WTC11 (cell line): ENCODE data around the gene BMP2K. TPM values are rescaled to one million over a fixed set of nuclear protein-coding genes. Genes with fewer than 3 reads are reported as not detected.

Source experiments
- ATAC-seq: fragments of 200-7000 bp; cut with Tn5 transposase; 2 replicates; pipeline ENCODE4 v1.10.0; 2021; ENCODE audit warnings: mild to moderate bottlenecking, moderate library complexity
- CTCF ChIA-PET: fragments of 300-600 bp; sonication (Branson Sonifier 250); formaldehyde crosslinking; loops from one replicate; lab custom pipeline; 2021; ENCODE audit warnings: antibody characterized with exemption; lab: Charles Lee
- POLR2A ChIA-PET: fragments of 350-600 bp; sonication (Branson Sonifier 250); formaldehyde crosslinking; loops from one replicate; lab custom pipeline; 2021; ENCODE audit warnings: antibody characterized with exemption; lab: Charles Lee
- DNase-seq: peaks from one replicate; pipeline ENCODE4 v3.0.0; 2021; ENCODE audit warnings: low spot score
- H3K27ac Mint-ChIP-seq: 2 replicates; pipeline ENCODE4 v1.8.0; 2021; ENCODE audit warnings: mixed read lengths
- H3K27me3 Mint-ChIP-seq: 2 replicates; pipeline ENCODE4 v1.8.0; 2021; ENCODE audit warnings: low read depth, mild to moderate bottlenecking, moderate library complexity, mixed read lengths
- H3K36me3 Mint-ChIP-seq: 2 replicates; pipeline ENCODE4 v1.8.0; 2021; ENCODE audit warnings: mixed read lengths
- H3K4me1 Mint-ChIP-seq: 2 replicates; pipeline ENCODE4 v1.8.0; 2022; ENCODE audit warnings: mixed read lengths
- H3K4me3 Mint-ChIP-seq: 2 replicates; pipeline ENCODE4 v1.8.0; 2021; ENCODE audit warnings: mild to moderate bottlenecking, moderate library complexity, mixed read lengths
- H3K9me3 Mint-ChIP-seq: 2 replicates; pipeline ENCODE4 v1.8.0; 2021; ENCODE audit warnings: mixed read lengths
- CREM ChIP-seq: sonication (generic); formaldehyde crosslinking; IDR thresholded peaks from 2 replicates; pipeline ENCODE4 v1.8.1; 2022; ENCODE audit warnings: mild to moderate bottlenecking, missing genetic modification reagents, moderate library complexity
- IRF2 ChIP-seq: sonication (generic); formaldehyde crosslinking; IDR thresholded peaks from 2 replicates; pipeline ENCODE4 v1.8.0; 2022; ENCODE audit warnings: low read depth, missing genetic modification reagents, borderline replicate concordance
- JAZF1 ChIP-seq: fragments of 250-450 bp; sonication (Bioruptor Pico); IDR thresholded peaks from 2 replicates; pipeline ENCODE4 v1.9.0; 2021; ENCODE audit warnings: moderate library complexity, mild to moderate bottlenecking, inconsistent platforms
- JUN ChIP-seq: sonication (generic); formaldehyde crosslinking; IDR thresholded peaks from 2 replicates; pipeline ENCODE4 v1.8.0; 2023; ENCODE audit warnings: mild to moderate bottlenecking, missing genetic modification reagents
- KAT7 ChIP-seq: sonication (generic); formaldehyde crosslinking; IDR thresholded peaks from 2 replicates; pipeline ENCODE4 v1.8.1; 2023; ENCODE audit warnings: missing genetic modification reagents, mild to moderate bottlenecking, borderline replicate concordance
- NFYB ChIP-seq: sonication (generic); formaldehyde crosslinking; conservative IDR thresholded peaks from 2 replicates; pipeline ENCODE4 v1.8.0; 2022; ENCODE audit warnings: low read depth, missing genetic modification reagents
- SP1 ChIP-seq: sonication (generic); formaldehyde crosslinking; conservative IDR thresholded peaks from 2 replicates; pipeline ENCODE4 v1.8.1; 2022; ENCODE audit warnings: missing genetic modification reagents
- TEAD4 ChIP-seq: sonication (generic); formaldehyde crosslinking; IDR thresholded peaks from 2 replicates; pipeline ENCODE4 v1.8.0; 2022; ENCODE audit warnings: mild to moderate bottlenecking, missing genetic modification reagents
- total RNA-seq: library from RNA; stranded (reverse); gene quantifications from 3 replicates; pipeline ENCODE4 v1.2.3, GENCODE V29; 2021
- TF ChIP-seq, protein P1 (sequence below): sonication (generic); formaldehyde crosslinking; IDR thresholded peaks from 2 replicates; pipeline ENCODE4 v1.8.1; 2023; ENCODE audit warnings: mild to moderate bottlenecking, missing genetic modification reagents
- TF ChIP-seq, protein P2 (sequence below): sonication (generic); formaldehyde crosslinking; IDR thresholded peaks from 2 replicates; pipeline ENCODE4 v1.8.0; 2023; ENCODE audit warnings: missing genetic modification reagents
- TF ChIP-seq, protein P3 (sequence below): sonication (generic); formaldehyde crosslinking; IDR thresholded peaks from 2 replicates; pipeline ENCODE4 v1.8.0; 2023; ENCODE audit warnings: missing genetic modification reagents, mild to moderate bottlenecking, borderline replicate concordance
- TF ChIP-seq, protein P4 (sequence below): sonication (generic); formaldehyde crosslinking; IDR thresholded peaks from 2 replicates; pipeline ENCODE4 v1.8.1; 2022; ENCODE audit warnings: low read depth, missing genetic modification reagents, borderline replicate concordance
- TF ChIP-seq, protein P5 (sequence below): sonication (generic); formaldehyde crosslinking; IDR thresholded peaks from 2 replicates; pipeline ENCODE4 v1.8.0; 2022; ENCODE audit warnings: missing genetic modification reagents
- TF ChIP-seq, protein P6 (sequence below): sonication (generic); formaldehyde crosslinking; IDR thresholded peaks from 2 replicates; pipeline ENCODE4 v1.8.1; 2022; ENCODE audit warnings: mild to moderate bottlenecking, missing genetic modification reagents, moderate library complexity, borderline replicate concordance
- TF ChIP-seq, protein P7 (sequence below): sonication (generic); formaldehyde crosslinking; IDR thresholded peaks from 2 replicates; pipeline ENCODE4 v1.8.1; 2023; ENCODE audit warnings: mild to moderate bottlenecking, moderate library complexity, missing genetic modification reagents
- TF ChIP-seq, protein P8 (sequence below): sonication (generic); formaldehyde crosslinking; IDR thresholded peaks from 2 replicates; pipeline ENCODE4 v1.8.1; 2022; ENCODE audit warnings: mild to moderate bottlenecking, moderate library complexity, missing genetic modification reagents
- TF ChIP-seq, protein P9 (sequence below): sonication (generic); formaldehyde crosslinking; conservative IDR thresholded peaks from 2 replicates; pipeline ENCODE4 v1.8.1; 2023; ENCODE audit warnings: mild to moderate bottlenecking, low read depth, missing genetic modification reagents, moderate library complexity

The BMP2K gene
- total RNA-seq, 1 experiment from 2014 or later, result 19.9 TPM

DNA sequence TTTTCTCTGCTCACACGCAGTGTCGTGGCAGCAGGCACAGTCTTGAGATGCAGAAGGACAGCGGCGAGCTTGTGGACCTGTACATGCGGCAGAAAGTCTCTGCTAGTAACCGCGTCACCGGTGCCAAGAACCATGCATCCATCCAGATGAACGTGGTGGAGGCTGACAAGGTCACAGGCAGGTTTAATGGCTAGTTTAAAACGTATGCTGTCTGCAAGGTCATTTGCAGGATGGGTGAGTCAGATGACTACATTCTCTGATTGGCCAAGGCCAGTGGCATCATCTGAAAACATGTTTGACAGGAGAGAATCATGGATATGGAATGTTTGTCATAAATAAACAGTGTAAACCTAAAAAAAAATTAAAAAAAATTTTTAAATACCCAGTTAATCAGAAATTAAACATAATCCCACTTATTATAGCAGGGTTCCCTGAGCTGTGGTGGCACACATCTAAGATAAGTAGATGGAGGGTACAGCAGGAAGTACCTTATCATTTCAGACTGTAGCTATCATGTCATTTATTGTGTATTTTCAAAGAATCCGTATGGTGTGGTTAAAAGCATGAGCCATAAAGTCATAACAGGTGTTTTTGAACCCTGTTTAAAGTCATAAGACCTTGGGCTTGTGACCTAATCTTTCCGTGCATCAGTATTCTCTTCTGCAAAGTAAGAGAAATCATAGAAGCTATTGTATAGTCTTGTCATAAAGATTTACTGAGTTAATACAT is 7.5 kb upstream of the BMP2K start:
- H3K27ac Mint-ChIP-seq, result no peak overlapping the region
- DNase-seq (no peak), ATAC-seq (no peak)
- H3K36me3 Mint-ChIP-seq, result no peaks in the 10 kb centered on the region
- H3K27me3 Mint-ChIP-seq, result no peaks in the 10 kb centered on the region
- POLR2A ChIA-PET, result no interaction called here
- H3K4me3 Mint-ChIP-seq, result no peak overlapping the region
- CTCF ChIA-PET, result no interaction called here
- H3K9me3 Mint-ChIP-seq, result no peaks in the 10 kb centered on the region
- H3K4me1 Mint-ChIP-seq, result peaks cover 5% of the 10 kb centered on the region
- TF ChIP-seq, protein P1, sequence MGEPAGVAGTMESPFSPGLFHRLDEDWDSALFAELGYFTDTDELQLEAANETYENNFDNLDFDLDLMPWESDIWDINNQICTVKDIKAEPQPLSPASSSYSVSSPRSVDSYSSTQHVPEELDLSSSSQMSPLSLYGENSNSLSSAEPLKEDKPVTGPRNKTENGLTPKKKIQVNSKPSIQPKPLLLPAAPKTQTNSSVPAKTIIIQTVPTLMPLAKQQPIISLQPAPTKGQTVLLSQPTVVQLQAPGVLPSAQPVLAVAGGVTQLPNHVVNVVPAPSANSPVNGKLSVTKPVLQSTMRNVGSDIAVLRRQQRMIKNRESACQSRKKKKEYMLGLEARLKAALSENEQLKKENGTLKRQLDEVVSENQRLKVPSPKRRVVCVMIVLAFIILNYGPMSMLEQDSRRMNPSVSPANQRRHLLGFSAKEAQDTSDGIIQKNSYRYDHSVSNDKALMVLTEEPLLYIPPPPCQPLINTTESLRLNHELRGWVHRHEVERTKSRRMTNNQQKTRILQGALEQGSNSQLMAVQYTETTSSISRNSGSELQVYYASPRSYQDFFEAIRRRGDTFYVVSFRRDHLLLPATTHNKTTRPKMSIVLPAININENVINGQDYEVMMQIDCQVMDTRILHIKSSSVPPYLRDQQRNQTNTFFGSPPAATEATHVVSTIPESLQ (CRISPR knock-in tag), result no peak
- TF ChIP-seq JAZF1 (CRISPR knock-in tag) (no peak), KAT7 (CRISPR knock-in tag) (no peak), CREM (no peak), JUN (no peak), TEAD4 (CRISPR knock-in tag) (no peak), NFYB (no peak), SP1 (no peak), IRF2 (CRISPR knock-in tag) (no peak)
- TF ChIP-seq, protein P2, sequence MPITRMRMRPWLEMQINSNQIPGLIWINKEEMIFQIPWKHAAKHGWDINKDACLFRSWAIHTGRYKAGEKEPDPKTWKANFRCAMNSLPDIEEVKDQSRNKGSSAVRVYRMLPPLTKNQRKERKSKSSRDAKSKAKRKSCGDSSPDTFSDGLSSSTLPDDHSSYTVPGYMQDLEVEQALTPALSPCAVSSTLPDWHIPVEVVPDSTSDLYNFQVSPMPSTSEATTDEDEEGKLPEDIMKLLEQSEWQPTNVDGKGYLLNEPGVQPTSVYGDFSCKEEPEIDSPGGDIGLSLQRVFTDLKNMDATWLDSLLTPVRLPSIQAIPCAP (CRISPR knock-in tag), result no peak
- TF ChIP-seq, protein P3, sequence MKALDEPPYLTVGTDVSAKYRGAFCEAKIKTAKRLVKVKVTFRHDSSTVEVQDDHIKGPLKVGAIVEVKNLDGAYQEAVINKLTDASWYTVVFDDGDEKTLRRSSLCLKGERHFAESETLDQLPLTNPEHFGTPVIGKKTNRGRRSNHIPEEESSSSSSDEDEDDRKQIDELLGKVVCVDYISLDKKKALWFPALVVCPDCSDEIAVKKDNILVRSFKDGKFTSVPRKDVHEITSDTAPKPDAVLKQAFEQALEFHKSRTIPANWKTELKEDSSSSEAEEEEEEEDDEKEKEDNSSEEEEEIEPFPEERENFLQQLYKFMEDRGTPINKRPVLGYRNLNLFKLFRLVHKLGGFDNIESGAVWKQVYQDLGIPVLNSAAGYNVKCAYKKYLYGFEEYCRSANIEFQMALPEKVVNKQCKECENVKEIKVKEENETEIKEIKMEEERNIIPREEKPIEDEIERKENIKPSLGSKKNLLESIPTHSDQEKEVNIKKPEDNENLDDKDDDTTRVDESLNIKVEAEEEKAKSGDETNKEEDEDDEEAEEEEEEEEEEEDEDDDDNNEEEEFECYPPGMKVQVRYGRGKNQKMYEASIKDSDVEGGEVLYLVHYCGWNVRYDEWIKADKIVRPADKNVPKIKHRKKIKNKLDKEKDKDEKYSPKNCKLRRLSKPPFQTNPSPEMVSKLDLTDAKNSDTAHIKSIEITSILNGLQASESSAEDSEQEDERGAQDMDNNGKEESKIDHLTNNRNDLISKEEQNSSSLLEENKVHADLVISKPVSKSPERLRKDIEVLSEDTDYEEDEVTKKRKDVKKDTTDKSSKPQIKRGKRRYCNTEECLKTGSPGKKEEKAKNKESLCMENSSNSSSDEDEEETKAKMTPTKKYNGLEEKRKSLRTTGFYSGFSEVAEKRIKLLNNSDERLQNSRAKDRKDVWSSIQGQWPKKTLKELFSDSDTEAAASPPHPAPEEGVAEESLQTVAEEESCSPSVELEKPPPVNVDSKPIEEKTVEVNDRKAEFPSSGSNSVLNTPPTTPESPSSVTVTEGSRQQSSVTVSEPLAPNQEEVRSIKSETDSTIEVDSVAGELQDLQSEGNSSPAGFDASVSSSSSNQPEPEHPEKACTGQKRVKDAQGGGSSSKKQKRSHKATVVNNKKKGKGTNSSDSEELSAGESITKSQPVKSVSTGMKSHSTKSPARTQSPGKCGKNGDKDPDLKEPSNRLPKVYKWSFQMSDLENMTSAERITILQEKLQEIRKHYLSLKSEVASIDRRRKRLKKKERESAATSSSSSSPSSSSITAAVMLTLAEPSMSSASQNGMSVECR (CRISPR knock-in tag), result no peak
- TF ChIP-seq, protein P4, sequence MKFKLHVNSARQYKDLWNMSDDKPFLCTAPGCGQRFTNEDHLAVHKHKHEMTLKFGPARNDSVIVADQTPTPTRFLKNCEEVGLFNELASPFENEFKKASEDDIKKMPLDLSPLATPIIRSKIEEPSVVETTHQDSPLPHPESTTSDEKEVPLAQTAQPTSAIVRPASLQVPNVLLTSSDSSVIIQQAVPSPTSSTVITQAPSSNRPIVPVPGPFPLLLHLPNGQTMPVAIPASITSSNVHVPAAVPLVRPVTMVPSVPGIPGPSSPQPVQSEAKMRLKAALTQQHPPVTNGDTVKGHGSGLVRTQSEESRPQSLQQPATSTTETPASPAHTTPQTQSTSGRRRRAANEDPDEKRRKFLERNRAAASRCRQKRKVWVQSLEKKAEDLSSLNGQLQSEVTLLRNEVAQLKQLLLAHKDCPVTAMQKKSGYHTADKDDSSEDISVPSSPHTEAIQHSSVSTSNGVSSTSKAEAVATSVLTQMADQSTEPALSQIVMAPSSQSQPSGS (CRISPR knock-in tag), result no peak
- TF ChIP-seq, protein P5, sequence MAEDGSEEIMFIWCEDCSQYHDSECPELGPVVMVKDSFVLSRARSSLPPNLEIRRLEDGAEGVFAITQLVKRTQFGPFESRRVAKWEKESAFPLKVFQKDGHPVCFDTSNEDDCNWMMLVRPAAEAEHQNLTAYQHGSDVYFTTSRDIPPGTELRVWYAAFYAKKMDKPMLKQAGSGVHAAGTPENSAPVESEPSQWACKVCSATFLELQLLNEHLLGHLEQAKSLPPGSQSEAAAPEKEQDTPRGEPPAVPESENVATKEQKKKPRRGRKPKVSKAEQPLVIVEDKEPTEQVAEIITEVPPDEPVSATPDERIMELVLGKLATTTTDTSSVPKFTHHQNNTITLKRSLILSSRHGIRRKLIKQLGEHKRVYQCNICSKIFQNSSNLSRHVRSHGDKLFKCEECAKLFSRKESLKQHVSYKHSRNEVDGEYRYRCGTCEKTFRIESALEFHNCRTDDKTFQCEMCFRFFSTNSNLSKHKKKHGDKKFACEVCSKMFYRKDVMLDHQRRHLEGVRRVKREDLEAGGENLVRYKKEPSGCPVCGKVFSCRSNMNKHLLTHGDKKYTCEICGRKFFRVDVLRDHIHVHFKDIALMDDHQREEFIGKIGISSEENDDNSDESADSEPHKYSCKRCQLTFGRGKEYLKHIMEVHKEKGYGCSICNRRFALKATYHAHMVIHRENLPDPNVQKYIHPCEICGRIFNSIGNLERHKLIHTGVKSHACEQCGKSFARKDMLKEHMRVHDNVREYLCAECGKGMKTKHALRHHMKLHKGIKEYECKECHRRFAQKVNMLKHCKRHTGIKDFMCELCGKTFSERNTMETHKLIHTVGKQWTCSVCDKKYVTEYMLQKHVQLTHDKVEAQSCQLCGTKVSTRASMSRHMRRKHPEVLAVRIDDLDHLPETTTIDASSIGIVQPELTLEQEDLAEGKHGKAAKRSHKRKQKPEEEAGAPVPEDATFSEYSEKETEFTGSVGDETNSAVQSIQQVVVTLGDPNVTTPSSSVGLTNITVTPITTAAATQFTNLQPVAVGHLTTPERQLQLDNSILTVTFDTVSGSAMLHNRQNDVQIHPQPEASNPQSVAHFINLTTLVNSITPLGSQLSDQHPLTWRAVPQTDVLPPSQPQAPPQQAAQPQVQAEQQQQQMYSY, result no peak
- TF ChIP-seq, protein P6, sequence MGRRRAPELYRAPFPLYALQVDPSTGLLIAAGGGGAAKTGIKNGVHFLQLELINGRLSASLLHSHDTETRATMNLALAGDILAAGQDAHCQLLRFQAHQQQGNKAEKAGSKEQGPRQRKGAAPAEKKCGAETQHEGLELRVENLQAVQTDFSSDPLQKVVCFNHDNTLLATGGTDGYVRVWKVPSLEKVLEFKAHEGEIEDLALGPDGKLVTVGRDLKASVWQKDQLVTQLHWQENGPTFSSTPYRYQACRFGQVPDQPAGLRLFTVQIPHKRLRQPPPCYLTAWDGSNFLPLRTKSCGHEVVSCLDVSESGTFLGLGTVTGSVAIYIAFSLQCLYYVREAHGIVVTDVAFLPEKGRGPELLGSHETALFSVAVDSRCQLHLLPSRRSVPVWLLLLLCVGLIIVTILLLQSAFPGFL (CRISPR knock-in tag), result no peak
- TF ChIP-seq, protein P7, sequence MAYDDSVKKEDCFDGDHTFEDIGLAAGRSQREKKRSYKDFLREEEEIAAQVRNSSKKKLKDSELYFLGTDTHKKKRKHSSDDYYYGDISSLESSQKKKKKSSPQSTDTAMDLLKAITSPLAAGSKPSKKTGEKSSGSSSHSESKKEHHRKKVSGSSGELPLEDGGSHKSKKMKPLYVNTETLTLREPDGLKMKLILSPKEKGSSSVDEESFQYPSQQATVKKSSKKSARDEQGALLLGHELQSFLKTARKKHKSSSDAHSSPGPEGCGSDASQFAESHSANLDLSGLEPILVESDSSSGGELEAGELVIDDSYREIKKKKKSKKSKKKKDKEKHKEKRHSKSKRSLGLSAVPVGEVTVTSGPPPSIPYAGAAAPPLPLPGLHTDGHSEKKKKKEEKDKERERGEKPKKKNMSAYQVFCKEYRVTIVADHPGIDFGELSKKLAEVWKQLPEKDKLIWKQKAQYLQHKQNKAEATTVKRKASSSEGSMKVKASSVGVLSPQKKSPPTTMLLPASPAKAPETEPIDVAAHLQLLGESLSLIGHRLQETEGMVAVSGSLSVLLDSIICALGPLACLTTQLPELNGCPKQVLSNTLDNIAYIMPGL (CRISPR knock-in tag), result no peak
- TF ChIP-seq, protein P8, sequence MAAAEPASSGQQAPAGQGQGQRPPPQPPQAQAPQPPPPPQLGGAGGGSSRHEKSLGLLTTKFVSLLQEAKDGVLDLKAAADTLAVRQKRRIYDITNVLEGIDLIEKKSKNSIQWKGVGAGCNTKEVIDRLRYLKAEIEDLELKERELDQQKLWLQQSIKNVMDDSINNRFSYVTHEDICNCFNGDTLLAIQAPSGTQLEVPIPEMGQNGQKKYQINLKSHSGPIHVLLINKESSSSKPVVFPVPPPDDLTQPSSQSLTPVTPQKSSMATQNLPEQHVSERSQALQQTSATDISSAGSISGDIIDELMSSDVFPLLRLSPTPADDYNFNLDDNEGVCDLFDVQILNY (CRISPR knock-in tag), result no peak
- TF ChIP-seq, protein P9, sequence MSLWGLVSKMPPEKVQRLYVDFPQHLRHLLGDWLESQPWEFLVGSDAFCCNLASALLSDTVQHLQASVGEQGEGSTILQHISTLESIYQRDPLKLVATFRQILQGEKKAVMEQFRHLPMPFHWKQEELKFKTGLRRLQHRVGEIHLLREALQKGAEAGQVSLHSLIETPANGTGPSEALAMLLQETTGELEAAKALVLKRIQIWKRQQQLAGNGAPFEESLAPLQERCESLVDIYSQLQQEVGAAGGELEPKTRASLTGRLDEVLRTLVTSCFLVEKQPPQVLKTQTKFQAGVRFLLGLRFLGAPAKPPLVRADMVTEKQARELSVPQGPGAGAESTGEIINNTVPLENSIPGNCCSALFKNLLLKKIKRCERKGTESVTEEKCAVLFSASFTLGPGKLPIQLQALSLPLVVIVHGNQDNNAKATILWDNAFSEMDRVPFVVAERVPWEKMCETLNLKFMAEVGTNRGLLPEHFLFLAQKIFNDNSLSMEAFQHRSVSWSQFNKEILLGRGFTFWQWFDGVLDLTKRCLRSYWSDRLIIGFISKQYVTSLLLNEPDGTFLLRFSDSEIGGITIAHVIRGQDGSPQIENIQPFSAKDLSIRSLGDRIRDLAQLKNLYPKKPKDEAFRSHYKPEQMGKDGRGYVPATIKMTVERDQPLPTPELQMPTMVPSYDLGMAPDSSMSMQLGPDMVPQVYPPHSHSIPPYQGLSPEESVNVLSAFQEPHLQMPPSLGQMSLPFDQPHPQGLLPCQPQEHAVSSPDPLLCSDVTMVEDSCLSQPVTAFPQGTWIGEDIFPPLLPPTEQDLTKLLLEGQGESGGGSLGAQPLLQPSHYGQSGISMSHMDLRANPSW (CRISPR knock-in tag), result no peak
